Lung (tissue), 12 donors: ENCODE data around the gene PHF19. TPM values are rescaled to one million over a fixed set of nuclear protein-coding genes. Genes with fewer than 3 reads are reported as not detected.

Source experiments
- ATAC-seq: fragments of 200-7000 bp; cut with Tn5 transposase; one replicate; pipeline ENCODE4 v1.9.1; 2020; ENCODE audit warnings: moderate number of reproducible peaks; ENCODE audit not compliant: insufficient read depth, low FRiP score
- DNase-seq, 3 donors: peaks; one replicate each; pipeline ENCODE4 v3.0.0-alpha.2; 2013 to 2017
- H3K27ac ChIP-seq, 2 donors: one replicate each; pipeline ENCODE4 v1.5.1; 2013; ENCODE audit warnings: mild to moderate bottlenecking in 2 of 2, moderate library complexity in 2 of 2, control low read depth in 1 of 2, inconsistent platforms in 1 of 2, low read depth in 1 of 2, low read length in 1 of 2
- H3K27me3 ChIP-seq, 3 donors: one replicate each; pipeline ENCODE4 v1.5.1; 2013; ENCODE audit warnings: low read length in 2 of 3; ENCODE audit not compliant: control insufficient read depth in 3 of 3, insufficient read depth in 3 of 3
- H3K36me3 ChIP-seq, 4 donors: one replicate each; pipeline ENCODE4 v1.5.1; 2013; ENCODE audit warnings: low read length in 4 of 4, mild to moderate bottlenecking in 1 of 4, moderate library complexity in 1 of 4; ENCODE audit not compliant: control insufficient read depth in 4 of 4, insufficient read depth in 4 of 4
- H3K4me1 ChIP-seq, 5 donors: one replicate each; pipeline ENCODE4 v1.5.1; 2013; ENCODE audit warnings: low read length in 5 of 5, mild to moderate bottlenecking in 2 of 5, moderate library complexity in 1 of 5; ENCODE audit not compliant: control insufficient read depth in 5 of 5, insufficient read depth in 5 of 5
- H3K4me3 ChIP-seq: one replicate; pipeline ENCODE4 v1.5.1; 2013; ENCODE audit warnings: mild to moderate bottlenecking, control low read depth, moderate library complexity
- H3K9ac ChIP-seq, 2 donors: one replicate each; pipeline ENCODE4 v1.5.1; 2013; ENCODE audit warnings: low read length in 2 of 2, control low read depth in 1 of 2; ENCODE audit not compliant: insufficient read depth in 1 of 2
- H3K9me3 ChIP-seq, 4 donors: one replicate each; pipeline ENCODE4 v1.5.1; 2013; ENCODE audit warnings: low read length in 3 of 4, mild to moderate bottlenecking in 1 of 4, moderate library complexity in 1 of 4; ENCODE audit not compliant: control insufficient read depth in 4 of 4, insufficient read depth in 3 of 4
- CTCF ChIP-seq: IDR thresholded peaks from 2 replicates; pipeline ENCODE4 v1.5.1; 2012; ENCODE audit warnings: mild to moderate bottlenecking; ENCODE audit errors: control extremely low read depth, extremely low read depth
- WGBS, 2 donors: extraction: QIAGEN DNeasy Blood & Tissue Kit; methylation state at CpG; one replicate each; pipeline ENCODE4 v1.1.7; 2013; 5-methylcytosine and 5-hydroxymethylcytosine counted together
- polyA plus RNA-seq, 2 donors: library from polyadenylated mRNA; stranded (reverse); fragments of 200-250 nt; gene quantifications; one replicate each; pipeline ENCODE4 v1.2.1, GENCODE V29; 2013
- total RNA-seq, 2 donors: library from RNA; depleted of rRNA in 1 of 2; stranded (reverse); fragments of >200 nt in 1 of 2; gene quantifications; one replicate each; pipeline ENCODE4 v1.2.1, GENCODE V29; 2014 to 2021
- donor health status: control.
- donor health status: control.
- donor health status: Bipolar disorder and iron deficiency.
- donor health status: healthy.
- donor health status: DM: yes; HTN: yes; CAD: no.

PHF19 gene
- total and polyA plus RNA-seq, 4 donors, result 20.3 to 25.1 (median 21.7) TPM

- no peak overlapping the region for H3K4me3 ChIP-seq
- peak overlapping the region in 1 of 2 donors; percentile 55 for H3K27ac ChIP-seq
- DNase-seq (peak; percentile 75 to 89 (median 79)), ATAC-seq (peak; percentile 31)
- no peak overlapping the region for H3K9ac ChIP-seq
- peaks cover 0 to 4% (median 1%) of the 10 kb centered on the region in 4 donors for H3K9me3 ChIP-seq
- TF ChIP-seq CTCF, result no peak
- H3K27me3 ChIP-seq, result no peaks in the 10 kb centered on the region
- H3K4me1 ChIP-seq, result peaks cover 0 to 35% (median 15%) of the 10 kb centered on the region in 5 donors
- 49 to 54% methylated on average over 3 of the region's 3 CpGs for WGBS, 2 donors
- H3K36me3 ChIP-seq, result peaks cover 0 to 5% (median 2%) of the 10 kb centered on the region in 4 donors
Measured at GRCh38 chr9:120916588-120916987, 39.6 kb upstream of the PHF19 start.

GRCh38 chr9:120915854-120916470 lies 39.0 kb upstream of the PHF19 start:
- TF ChIP-seq CTCF, result no peak
- Histone ChIP-seq H3K36me3 (peaks cover 0 to 8% (median 3%) of the 10 kb centered on the region in 4 donors), H3K27me3 (no peaks in the 10 kb centered on the region), H3K27ac (no peak overlapping the region), H3K9me3 (peaks cover 0 to 4% (median 1%) of the 10 kb centered on the region in 4 donors), H3K4me1 (peaks cover 0 to 32% (median 15%) of the 10 kb centered on the region in 5 donors), H3K4me3 (no peak overlapping the region), H3K9ac (no peak overlapping the region)
- WGBS, 2 donors, result 65 to 70% methylated on average over 5 of the region's 5 CpGs
- ATAC-seq, result no peak
- no peak for DNase-seq

GRCh38 chr9:120914953-120915352 lies 38.0 kb upstream of the PHF19 start:
- TF ChIP-seq CTCF, result no peak
- Histone ChIP-seq H3K4me1 (peaks cover 2 to 25% (median 9%) of the 10 kb centered on the region in 5 donors), H3K9me3 (peaks cover 0 to 4% (median 1%) of the 10 kb centered on the region in 4 donors), H3K4me3 (no peak overlapping the region), H3K9ac (no peak overlapping the region), H3K36me3 (peaks cover 0 to 9% (median 3%) of the 10 kb centered on the region in 4 donors), H3K27ac (no peak overlapping the region), H3K27me3 (no peaks in the 10 kb centered on the region)
- DNase-seq (no peak), ATAC-seq (no peak)
- 92 to 99% methylated on average over 6 of the region's 6 CpGs for WGBS, 2 donors
